COLO829 (cell line): ENCODE measurements around the gene VTCN1.

Experiments
- DNase-seq: peaks from one replicate; pipeline ENCODE4 v3.0.0; 2012; ENCODE audit warnings: low spot score

Gene VTCN1

DNA sequence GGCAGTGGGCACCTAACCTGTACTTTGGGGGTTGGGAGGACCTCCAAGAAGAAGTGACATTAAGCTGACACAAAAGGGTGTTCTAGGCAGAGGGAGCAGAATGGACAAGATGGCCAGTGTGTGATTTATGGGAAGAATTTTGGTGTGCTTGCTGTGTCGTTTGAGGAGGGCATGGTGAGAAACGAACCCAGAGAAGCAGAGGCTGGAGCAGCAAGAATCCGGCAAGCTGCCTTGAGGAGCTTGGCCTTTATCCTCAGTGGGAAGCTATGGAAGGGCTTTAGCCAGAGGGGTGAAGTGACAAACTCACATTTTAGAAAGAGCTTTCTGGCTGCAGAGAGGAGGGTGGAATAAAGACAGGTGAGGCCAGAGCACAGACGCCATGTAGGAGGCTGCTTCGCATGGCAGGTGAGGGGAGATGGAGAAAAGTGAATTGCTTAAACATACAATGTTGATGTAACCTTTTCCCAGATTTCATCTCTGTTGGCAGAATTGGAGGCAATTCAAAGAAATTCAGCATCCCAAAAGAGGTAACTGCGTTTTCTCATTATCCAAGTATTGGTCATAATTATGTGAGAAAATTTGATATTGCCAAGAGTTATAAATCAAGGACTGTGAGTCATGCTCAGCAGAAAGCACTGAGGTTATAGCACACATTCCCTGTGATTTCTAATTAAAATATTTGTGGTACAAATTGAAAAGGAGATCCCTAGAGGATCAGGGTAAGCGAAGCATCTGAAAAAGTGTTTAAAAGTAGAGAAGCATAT, 115.7 kb downstream of the VTCN1 start:
- no peak for DNase-seq

DNA sequence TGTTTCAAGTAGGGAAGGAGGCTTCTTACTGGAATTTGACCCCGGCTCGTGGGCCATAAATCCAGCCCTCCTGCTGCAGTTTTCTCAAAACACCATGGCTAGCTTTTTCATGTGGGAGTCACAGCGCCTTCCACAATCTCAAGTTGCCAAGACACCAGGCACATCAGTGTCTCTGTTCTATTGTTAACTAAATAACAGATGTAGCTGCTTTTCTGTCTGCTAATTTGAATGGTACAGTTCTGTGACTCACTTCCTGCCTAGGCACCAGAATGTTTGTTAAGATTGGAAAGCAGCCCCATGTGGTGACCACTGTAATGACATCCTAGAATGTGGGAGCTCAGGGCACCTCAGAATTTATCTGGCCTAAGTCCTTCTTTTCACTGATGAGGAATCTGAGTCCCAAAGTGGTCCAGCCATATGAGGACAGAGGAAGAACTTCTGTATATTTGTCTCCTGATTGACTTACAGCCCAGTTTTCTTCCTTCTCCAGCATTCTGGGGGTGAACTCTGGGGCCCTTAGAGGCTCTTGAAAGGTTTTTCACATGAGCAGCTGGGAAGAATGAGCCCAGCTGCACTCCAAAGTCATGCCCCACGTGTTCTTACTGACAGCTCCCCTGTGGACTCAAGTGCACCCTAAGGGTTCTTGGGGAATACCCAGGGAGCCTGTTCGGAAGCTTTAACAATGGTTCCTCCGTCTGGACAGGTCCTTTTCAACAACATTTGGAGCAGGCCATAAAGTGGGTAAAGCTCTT, 116.7 kb downstream of the VTCN1 start:
- DNase-seq, result no peak
